K562 (cell line): ENCODE measurements around the gene FAM200A.

Source experiments
- CGGBP1 ChIP-seq: fragments of 250-450 bp; sonication (Bioruptor Pico); IDR thresholded peaks from 2 replicates; pipeline ENCODE4 v1.9.0; 2021; ENCODE audit warnings: mild to moderate bottlenecking
- CTCF ChIP-seq, 3 experiments: IDR thresholded peaks in 2 of 3; conservative IDR thresholded peaks in 1 of 3; 2 replicates each; pipeline ENCODE4 v1.5.1; 2011 to 2012; ENCODE audit warnings: low read length in 3 of 3, mild to moderate bottlenecking in 3 of 3, control low read depth in 2 of 3, improper control_type of control experiment in 1 of 3, inconsistent platforms in 1 of 3, low read depth in 1 of 3, mixed read lengths in 1 of 3, moderate library complexity in 1 of 3; ENCODE audit not compliant: insufficient read depth in 2 of 3
- HIVEP1 ChIP-seq: fragments of 250-450 bp; sonication (Bioruptor Pico); IDR thresholded peaks from 2 replicates; pipeline ENCODE4 v1.4.0; 2020; ENCODE audit warnings: mild to moderate bottlenecking
- MED1 ChIP-seq: sonication (generic); formaldehyde crosslinking; IDR thresholded peaks from 2 replicates; pipeline ENCODE4 v1.8.1; 2023; ENCODE audit warnings: missing genetic modification reagents, borderline replicate concordance
- PML ChIP-seq: IDR thresholded peaks from 2 replicates; pipeline ENCODE4 v1.6.1; 2012; ENCODE audit warnings: low read length, inconsistent platforms
- POLR2AphosphoS2 ChIP-seq: IDR thresholded peaks from 2 replicates; pipeline ENCODE4 v1.6.1; 2012; ENCODE audit warnings: low read length, improper control_type of control experiment
- RAD21 ChIP-seq, 2 experiments: fragments of 250-450 bp in 1 of 2; fragments of 450-650 bp in 1 of 2; sonication (Bioruptor Pico) in 1 of 2; formaldehyde crosslinking in 1 of 2; IDR thresholded peaks in 1 of 2; conservative IDR thresholded peaks in 1 of 2; 2 replicates each; pipeline versions ENCODE4 v1.4.0 to v1.8.0; 2020 to 2022; ENCODE audit warnings: mild to moderate bottlenecking in 2 of 2, moderate library complexity in 1 of 2
- SREBF2 ChIP-seq: sonication (generic); formaldehyde crosslinking; IDR thresholded peaks from 2 replicates; pipeline ENCODE4 v1.4.0; 2020; ENCODE audit warnings: mild to moderate bottlenecking, missing genetic modification reagents
- TAF1 ChIP-seq: IDR thresholded peaks from 2 replicates; pipeline ENCODE4 v1.6.1; 2011; ENCODE audit warnings: mild to moderate bottlenecking, low read length, moderate library complexity; ENCODE audit not compliant: insufficient read depth, control insufficient read depth, severe bottlenecking; ENCODE audit errors: extremely low read depth
- ZBTB17 ChIP-seq: fragments of 450-650 bp; formaldehyde crosslinking; IDR thresholded peaks from 2 replicates; pipeline ENCODE4 v1.4.0; 2020; ENCODE audit warnings: mild to moderate bottlenecking
- ZNF384 ChIP-seq: IDR thresholded peaks from 2 replicates; pipeline ENCODE4 v1.6.1; 2012; ENCODE audit warnings: low read depth, low read length, improper control_type of control experiment
- ZNF395 ChIP-seq: fragments of 200-800 bp; sonication (Bioruptor generic); IDR thresholded peaks from 2 replicates; pipeline ENCODE4 v1.6.1; 2017; ENCODE audit warnings: missing genetic modification characterization, missing compliant biosample characterization
- ZSCAN32 ChIP-seq: fragments of 450-650 bp; formaldehyde crosslinking; IDR thresholded peaks from 2 replicates; pipeline ENCODE4 v1.4.0; 2020; ENCODE audit warnings: mild to moderate bottlenecking, moderate library complexity

- TF ChIP-seq ZBTB17 (CRISPR knock-in tag) (no peak), TAF1 (no peak), RAD21 (CRISPR knock-in tag; conservative IDR thresholded peaks at IDR 0.05 in 1 of 2, IDR thresholded peaks at IDR 0.05 in 1 of 2) (no peak), CTCF (IDR thresholded peaks at IDR 0.05 in 2 of 3, conservative IDR thresholded peaks at IDR 0.05 in 1 of 3; ENCODE audit: insufficient read depth in 2 of 3, low read depth in 1 of 3, low read length in 3 of 3) (no peak), HIVEP1 (CRISPR knock-in tag) (no peak), ZNF395 (no peak), ZSCAN32 (no peak), PML (no peak), POLR2AphosphoS2 (no peak), CGGBP1 (CRISPR knock-in tag) (no peak), SREBF2 (CRISPR knock-in tag) (no peak), MED1 (CRISPR knock-in tag) (no peak), ZNF384 (no peak)
Observed at GRCh38 chr7:99557196-99557607, 5.3 kb upstream of the FAM200A start.
